ENCODE measurements around the gene RAC2. TPM values are rescaled to one million over a fixed set of nuclear protein-coding genes. Genes with fewer than 3 reads are reported as not detected.

The RAC2 gene
- polyA plus RNA-seq, 2 of the 4 experiments (the other 2 are of a cell fraction): 0.05 TPM; not detected in 1

GRCh38 chr22:37221424-37222333 lies 22.4 kb downstream of the RAC2 start:
- 67% methylated on average over 10 of the region's 10 CpGs for WGBS (ENCODE audit: missing lambda C conversion rate)
- ATAC-seq (no peak), FAIRE-seq (no peak), DNase-seq (ENCODE audit: low read depth in 1 of 2, low spot score in 1 of 2) (no peak)
- Histone ChIP-seq H3K4me2 (no peak overlapping the region), H3K27ac (no peak overlapping the region), H3K4me3 (no peak overlapping the region), H3K9me3 (no peaks in the 10 kb centered on the region; the same call in 2 of the 3 replicates), H3K4me1 (no peaks in the 10 kb centered on the region)
- TF ChIP-seq CTCF (IDR thresholded peaks at IDR 0.05): no peak
- TF ChIP-seq PBX3 (IDR thresholded peaks at IDR 0.05): no peak
- TF ChIP-seq PHF8 (IDR thresholded peaks at IDR 0.05; ENCODE audit: borderline replicate concordance, low read depth): no peak
- no peak for TF ChIP-seq KDM5A (IDR thresholded peaks at IDR 0.05)
- TF ChIP-seq CHD4 (IDR thresholded peaks at IDR 0.05; ENCODE audit: borderline replicate concordance): no peak
- TF ChIP-seq KDM1A (IDR thresholded peaks at IDR 0.05; ENCODE audit: low read depth): no peak
- TF ChIP-seq RCOR1 (IDR thresholded peaks at IDR 0.05; ENCODE audit: low read depth, low read length): no peak
- no peak for TF ChIP-seq FOSL2 (IDR thresholded peaks at IDR 0.05)
- no peak for TF ChIP-seq FOSL2 (CRISPR knock-in tag; IDR thresholded peaks at IDR 0.05)
- TF ChIP-seq POLR2A (IDR thresholded peaks at IDR 0.05; ENCODE audit: low read length): no peak
- TF ChIP-seq NR3C1 (IDR thresholded peaks at IDR 0.05): no peak
- TF ChIP-seq SREBF2 (IDR thresholded peaks at IDR 0.05): no peak
- TF ChIP-seq USF2 (IDR thresholded peaks at IDR 0.05): no peak
- TF ChIP-seq, protein P1, sequence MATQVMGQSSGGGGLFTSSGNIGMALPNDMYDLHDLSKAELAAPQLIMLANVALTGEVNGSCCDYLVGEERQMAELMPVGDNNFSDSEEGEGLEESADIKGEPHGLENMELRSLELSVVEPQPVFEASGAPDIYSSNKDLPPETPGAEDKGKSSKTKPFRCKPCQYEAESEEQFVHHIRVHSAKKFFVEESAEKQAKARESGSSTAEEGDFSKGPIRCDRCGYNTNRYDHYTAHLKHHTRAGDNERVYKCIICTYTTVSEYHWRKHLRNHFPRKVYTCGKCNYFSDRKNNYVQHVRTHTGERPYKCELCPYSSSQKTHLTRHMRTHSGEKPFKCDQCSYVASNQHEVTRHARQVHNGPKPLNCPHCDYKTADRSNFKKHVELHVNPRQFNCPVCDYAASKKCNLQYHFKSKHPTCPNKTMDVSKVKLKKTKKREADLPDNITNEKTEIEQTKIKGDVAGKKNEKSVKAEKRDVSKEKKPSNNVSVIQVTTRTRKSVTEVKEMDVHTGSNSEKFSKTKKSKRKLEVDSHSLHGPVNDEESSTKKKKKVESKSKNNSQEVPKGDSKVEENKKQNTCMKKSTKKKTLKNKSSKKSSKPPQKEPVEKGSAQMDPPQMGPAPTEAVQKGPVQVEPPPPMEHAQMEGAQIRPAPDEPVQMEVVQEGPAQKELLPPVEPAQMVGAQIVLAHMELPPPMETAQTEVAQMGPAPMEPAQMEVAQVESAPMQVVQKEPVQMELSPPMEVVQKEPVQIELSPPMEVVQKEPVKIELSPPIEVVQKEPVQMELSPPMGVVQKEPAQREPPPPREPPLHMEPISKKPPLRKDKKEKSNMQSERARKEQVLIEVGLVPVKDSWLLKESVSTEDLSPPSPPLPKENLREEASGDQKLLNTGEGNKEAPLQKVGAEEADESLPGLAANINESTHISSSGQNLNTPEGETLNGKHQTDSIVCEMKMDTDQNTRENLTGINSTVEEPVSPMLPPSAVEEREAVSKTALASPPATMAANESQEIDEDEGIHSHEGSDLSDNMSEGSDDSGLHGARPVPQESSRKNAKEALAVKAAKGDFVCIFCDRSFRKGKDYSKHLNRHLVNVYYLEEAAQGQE (IDR thresholded peaks at IDR 0.05): no peak
- TF ChIP-seq BHLHE40 (IDR thresholded peaks at IDR 0.05; ENCODE audit: low read depth, low read length): no peak
- TF ChIP-seq GATA3 (IDR thresholded peaks at IDR 0.05; ENCODE audit: borderline replicate concordance): no peak
- TF ChIP-seq CBX8 (IDR thresholded peaks at IDR 0.05): no peak
- TF ChIP-seq MAZ (IDR thresholded peaks at IDR 0.05; ENCODE audit: borderline replicate concordance, low read depth, low read length): no peak
- TF ChIP-seq RNF2 (IDR thresholded peaks at IDR 0.05; ENCODE audit: borderline replicate concordance, low read depth): no peak
- TF ChIP-seq HES2 (IDR thresholded peaks at IDR 0.05): no peak
- TF ChIP-seq HMGXB4 (CRISPR knock-in tag; IDR thresholded peaks at IDR 0.05; ENCODE audit: borderline replicate concordance): no peak
- CTCF ChIA-PET: interaction anchor here (0.9 kb wide), 1 partner anchor 11 kb away, joined by 3 read pairs; no protein-coding TSS in a partner anchor
- POLR2A ChIA-PET: no interaction called here
